Lower leg skin (tissue), 4 donors: ENCODE measurements around the gene HGFAC. TPM values are rescaled to one million over a fixed set of nuclear protein-coding genes. Genes with fewer than 3 reads are reported as not detected.

Experiments used
- DNase-seq, 2 donors: peaks; one replicate each; pipeline ENCODE4 v3.0.0-alpha.2; 2019; ENCODE audit warnings: low spot score in 2 of 2
- H3K4me3 ChIP-seq: fragments of 200-600 bp; sonication (generic); 2 replicates; pipeline ENCODE4 v1.5.1; 2017; ENCODE audit warnings: mild to moderate bottlenecking, low read depth; ENCODE audit not compliant: poor library complexity, severe bottlenecking
- POLR2A ChIP-seq, 2 donors: fragments of 450-650 bp; IDR thresholded peaks; one replicate each; pipeline ENCODE4 v1.6.1; 2016 to 2017; ENCODE audit warnings: antibody characterized with exemption in 2 of 2, mild to moderate bottlenecking in 1 of 2, moderate library complexity in 1 of 2
- WGBS, 2 donors: methylation state at CpG; one replicate each; pipeline ENCODE4 v1.1.5; 2018; 5-methylcytosine and 5-hydroxymethylcytosine counted together
- intact Hi-C: fragments of 100-400 bp; cut with DNase I; formaldehyde crosslinking; loops from one replicate; pipeline ENCODE4 v1.15.0; 2023; ENCODE audit warnings: low total_unique reads
- total RNA-seq, 4 donors: library from RNA; depleted of rRNA; stranded (reverse); fragments of >200 nt; gene quantifications; one replicate each; pipeline ENCODE4 v1.1.0, GENCODE V29; 2016
- TF ChIP-seq, protein P1 (sequence below), 3 donors: fragments of 450-650 bp; IDR thresholded peaks; one replicate each; pipeline ENCODE4 v1.5.1; 2016; ENCODE audit warnings: antibody characterized with exemption in 3 of 3, mild to moderate bottlenecking in 3 of 3, moderate library complexity in 2 of 3

Gene HGFAC
- total RNA-seq, 4 donors from 2014 or later, result 0.38 TPM; not detected in 3

DNA sequence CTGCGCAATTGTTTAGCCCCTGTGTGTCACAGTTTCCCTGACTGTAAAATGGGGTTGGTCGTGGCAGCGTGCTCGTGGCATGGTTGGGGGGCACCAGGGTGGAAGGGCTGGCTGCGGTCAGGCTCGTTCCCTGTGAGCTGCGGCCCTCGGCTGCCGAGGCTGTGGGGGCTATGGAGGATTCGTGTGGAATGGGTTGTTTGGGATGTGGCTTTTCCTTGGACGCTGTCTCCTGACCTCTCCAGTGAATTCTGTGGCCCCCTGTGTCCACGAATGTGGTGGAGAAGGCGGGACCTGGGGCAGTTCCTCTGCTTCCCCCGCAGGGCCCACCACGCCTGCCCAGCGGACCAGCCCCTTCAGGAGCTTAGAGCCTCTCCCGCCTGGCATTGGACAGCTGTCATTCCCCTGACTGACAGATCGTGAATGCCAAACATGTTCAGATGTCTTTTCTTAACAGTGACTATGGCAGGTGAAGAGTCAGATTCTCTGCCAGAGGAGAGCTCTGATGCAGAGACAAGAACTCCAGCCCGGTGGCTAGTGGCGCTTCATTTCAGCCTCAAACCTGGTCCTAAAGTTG, 17.2 kb upstream of the HGFAC start:
- intact Hi-C loops, result no loop called here
- 88 to 98% methylated on average over 20 of the region's 20 CpGs for WGBS, 2 donors
- no peak for TF ChIP-seq POLR2A (IDR thresholded peaks at IDR 0.05)
- TF ChIP-seq, protein P1, sequence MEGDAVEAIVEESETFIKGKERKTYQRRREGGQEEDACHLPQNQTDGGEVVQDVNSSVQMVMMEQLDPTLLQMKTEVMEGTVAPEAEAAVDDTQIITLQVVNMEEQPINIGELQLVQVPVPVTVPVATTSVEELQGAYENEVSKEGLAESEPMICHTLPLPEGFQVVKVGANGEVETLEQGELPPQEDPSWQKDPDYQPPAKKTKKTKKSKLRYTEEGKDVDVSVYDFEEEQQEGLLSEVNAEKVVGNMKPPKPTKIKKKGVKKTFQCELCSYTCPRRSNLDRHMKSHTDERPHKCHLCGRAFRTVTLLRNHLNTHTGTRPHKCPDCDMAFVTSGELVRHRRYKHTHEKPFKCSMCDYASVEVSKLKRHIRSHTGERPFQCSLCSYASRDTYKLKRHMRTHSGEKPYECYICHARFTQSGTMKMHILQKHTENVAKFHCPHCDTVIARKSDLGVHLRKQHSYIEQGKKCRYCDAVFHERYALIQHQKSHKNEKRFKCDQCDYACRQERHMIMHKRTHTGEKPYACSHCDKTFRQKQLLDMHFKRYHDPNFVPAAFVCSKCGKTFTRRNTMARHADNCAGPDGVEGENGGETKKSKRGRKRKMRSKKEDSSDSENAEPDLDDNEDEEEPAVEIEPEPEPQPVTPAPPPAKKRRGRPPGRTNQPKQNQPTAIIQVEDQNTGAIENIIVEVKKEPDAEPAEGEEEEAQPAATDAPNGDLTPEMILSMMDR (IDR thresholded peaks at IDR 0.05), result no peak
- DNase-seq, result no peak
- no peak overlapping the region for H3K4me3 ChIP-seq

DNA sequence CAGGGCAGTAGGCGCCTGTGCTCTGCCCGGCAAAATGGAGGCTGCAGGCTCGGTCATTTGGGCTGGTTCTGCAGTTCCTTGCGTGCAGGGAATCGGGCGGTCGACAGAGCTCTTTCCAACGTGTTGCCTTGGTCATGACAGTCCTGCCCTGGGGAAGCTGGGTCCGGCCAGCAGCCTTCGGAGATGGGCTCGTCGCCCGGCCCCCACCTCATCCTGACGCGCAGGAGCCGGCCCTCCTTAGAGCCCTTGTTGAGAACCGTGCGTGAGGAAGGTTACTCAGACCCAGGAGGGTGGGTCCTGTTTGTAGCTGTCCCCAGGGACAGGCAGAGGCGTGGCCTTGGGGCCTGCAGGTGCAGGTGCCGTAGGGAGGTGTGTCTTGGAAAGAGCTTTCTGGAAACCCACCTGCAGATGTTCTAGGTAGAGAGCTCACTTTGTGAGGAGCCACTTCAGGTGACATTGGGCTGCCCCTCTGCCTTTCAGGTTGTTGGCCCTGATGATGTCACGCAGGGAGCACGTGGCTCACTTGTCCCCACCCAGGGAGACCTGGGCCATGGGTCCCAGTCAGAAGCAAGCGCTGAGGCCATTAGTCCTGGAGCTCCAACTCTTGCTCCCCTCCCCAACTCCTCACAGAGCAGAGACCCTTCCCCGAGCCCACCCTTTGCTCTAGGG, 15.2 kb upstream of the HGFAC start:
- DNase-seq, result no peak
- 84 to 86% methylated on average over 20 to 24 of the region's 24 CpGs for WGBS, 2 donors
- TF ChIP-seq, protein P1 (IDR thresholded peaks at IDR 0.05), result no peak
- no peak for TF ChIP-seq POLR2A (IDR thresholded peaks at IDR 0.05)
- intact Hi-C loops, result no loop called here
- H3K4me3 ChIP-seq, result no peak overlapping the region

DNA sequence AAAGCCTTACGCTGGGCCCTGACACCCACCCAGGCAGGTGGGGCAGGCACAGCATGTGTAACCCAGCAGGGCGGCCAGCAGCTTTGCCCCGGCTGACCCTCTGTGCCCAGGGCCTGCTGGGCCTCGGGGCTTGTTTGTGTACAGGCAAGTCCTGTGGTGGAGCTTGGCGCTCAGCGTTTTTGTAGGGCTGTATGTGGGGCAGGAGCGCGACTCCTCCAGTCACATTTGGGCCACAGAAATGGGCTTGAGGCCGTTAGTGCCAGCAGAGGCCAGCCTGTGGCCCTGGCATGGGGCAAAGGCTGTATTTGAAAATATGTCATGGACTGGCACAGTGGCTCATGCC, 14.7 kb upstream of the HGFAC start:
- no peak overlapping the region for H3K4me3 ChIP-seq
- WGBS, 2 donors, result 86 to 91% methylated on average over 8 to 9 of the region's 9 CpGs
- TF ChIP-seq, protein P1 (IDR thresholded peaks at IDR 0.05), result no peak
- TF ChIP-seq POLR2A (IDR thresholded peaks at IDR 0.05), result no peak
- intact Hi-C loops, result no loop called here
- DNase-seq, result no peak

DNA sequence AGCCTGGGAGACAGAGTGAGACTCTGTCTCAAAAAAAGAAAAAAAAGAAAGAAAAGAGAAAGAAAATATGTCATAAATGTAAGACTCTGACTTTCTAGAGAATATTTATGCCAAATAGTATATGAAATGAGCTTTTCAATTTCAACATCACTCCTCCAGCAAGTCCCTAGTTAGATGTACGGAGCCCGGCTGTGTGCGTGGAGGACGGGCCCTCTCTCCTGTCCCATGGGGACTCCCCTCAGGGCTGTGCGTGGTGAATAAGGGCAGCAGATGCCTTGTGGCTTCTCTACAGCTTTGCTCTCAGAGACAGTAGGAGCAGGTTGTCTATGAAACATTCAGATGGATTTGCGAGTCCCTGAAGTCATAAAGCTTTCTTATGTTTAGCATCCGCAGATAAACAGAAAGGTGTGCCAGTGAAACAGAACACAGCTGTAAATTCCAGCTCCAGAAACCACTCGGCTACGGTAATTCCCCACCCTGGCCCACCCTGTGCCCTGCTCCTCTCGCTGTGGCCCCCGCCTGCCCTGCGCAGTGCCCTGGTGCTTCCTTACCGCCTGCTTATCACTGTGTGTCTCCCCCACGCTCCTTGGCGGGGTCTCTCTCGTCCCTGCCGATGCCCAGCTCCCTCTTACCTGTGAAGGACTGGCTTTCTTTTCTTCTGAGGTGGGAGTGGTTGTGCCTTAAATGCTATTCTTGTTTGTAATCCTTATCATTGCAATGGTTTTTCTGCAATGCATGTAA, 13.9 kb upstream of the HGFAC start:
- intact Hi-C loops, result no loop called here
- WGBS, 2 donors, result 92% methylated on average over 17 of the region's 17 CpGs

DNA sequence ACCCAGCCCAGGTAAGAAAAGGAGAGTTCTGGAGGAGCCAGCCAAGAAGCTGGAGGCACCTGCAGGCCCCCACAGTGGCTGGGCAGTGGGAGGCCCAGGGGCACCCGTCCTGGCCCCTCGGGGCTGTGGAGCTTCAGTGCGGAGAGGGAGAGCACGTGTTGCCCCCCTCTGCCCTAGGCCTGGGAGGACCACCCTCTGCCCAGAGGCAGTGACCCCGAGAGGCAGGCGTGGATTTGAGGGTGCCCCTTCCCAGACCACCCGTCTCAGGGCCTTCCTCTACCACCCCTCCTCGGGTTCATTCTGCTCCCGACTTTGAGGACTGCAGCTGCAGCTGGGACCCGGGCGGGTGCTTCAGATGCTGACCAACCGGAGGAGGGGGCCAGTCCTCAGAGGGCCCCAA, 12.1 kb upstream of the HGFAC start:
- no peak overlapping the region for H3K4me3 ChIP-seq
- whole genome bisulfite sequencing, 2 donors, result 88 to 95% methylated on average over 10 to 12 of the region's 12 CpGs
- no peak for TF ChIP-seq POLR2A (IDR thresholded peaks at IDR 0.05)
- TF ChIP-seq, protein P1 (IDR thresholded peaks at IDR 0.05), result no peak
- DNase-seq, result no peak
- intact Hi-C loops, result no loop called here

More for the DNA sequence above, 13.9 kb upstream of the HGFAC start:
- no peak overlapping the region for H3K4me3 ChIP-seq
- DNase-seq, result no peak
- TF ChIP-seq POLR2A (IDR thresholded peaks at IDR 0.05), result no peak
- TF ChIP-seq, protein P1 (IDR thresholded peaks at IDR 0.05), result no peak
